ENCODE measurements around the gene ZNF70. TPM values are rescaled to one million over a fixed set of nuclear protein-coding genes. Genes with fewer than 3 reads are reported as not detected.

ZNF70 gene
- total RNA-seq, 1 donor from 2014 or later, result 4.9 TPM

DNA sequence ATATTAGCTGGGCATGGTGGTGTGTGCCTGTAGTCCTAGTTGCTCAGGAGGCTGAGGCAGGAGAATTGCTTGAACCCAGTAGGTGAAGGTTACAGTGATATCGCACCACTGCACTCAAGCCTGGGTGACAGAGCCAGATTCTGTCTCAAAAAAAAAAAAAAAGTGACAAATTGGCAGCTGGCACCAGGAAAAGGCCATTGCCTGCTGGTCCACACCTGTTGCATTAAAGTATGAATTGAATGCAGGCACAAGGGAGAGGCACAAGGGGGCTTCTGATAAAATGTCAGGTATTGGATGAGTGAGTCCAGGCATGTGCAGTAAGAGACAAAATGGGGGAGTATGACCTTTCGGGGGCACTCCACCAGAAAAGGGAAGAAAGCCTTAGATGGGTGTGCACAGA lies 28.2 kb downstream of the ZNF70 start:
- Mint-ChIP-seq H3K27ac (no peak overlapping the region), H3K4me3 (no peak overlapping the region), H3K27me3 (peaks cover 5% of the 10 kb centered on the region), H3K36me3 (ENCODE audit: low read depth) (no peaks in the 10 kb centered on the region), H3K9me3 (no peaks in the 10 kb centered on the region), H3K4me1 (no peaks in the 10 kb centered on the region)
- no peak for ATAC-seq (ENCODE audit: low read depth)
- TF ChIP-seq, protein P1, sequence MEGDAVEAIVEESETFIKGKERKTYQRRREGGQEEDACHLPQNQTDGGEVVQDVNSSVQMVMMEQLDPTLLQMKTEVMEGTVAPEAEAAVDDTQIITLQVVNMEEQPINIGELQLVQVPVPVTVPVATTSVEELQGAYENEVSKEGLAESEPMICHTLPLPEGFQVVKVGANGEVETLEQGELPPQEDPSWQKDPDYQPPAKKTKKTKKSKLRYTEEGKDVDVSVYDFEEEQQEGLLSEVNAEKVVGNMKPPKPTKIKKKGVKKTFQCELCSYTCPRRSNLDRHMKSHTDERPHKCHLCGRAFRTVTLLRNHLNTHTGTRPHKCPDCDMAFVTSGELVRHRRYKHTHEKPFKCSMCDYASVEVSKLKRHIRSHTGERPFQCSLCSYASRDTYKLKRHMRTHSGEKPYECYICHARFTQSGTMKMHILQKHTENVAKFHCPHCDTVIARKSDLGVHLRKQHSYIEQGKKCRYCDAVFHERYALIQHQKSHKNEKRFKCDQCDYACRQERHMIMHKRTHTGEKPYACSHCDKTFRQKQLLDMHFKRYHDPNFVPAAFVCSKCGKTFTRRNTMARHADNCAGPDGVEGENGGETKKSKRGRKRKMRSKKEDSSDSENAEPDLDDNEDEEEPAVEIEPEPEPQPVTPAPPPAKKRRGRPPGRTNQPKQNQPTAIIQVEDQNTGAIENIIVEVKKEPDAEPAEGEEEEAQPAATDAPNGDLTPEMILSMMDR (IDR thresholded peaks at IDR 0.05), result no peak
- intact Hi-C loops (cut with micrococcal nuclease), result no loop called here
- POLR2A ChIA-PET, result no interaction called here
- no peak for DNase-seq
- CTCF ChIA-PET, result no interaction called here

DNA sequence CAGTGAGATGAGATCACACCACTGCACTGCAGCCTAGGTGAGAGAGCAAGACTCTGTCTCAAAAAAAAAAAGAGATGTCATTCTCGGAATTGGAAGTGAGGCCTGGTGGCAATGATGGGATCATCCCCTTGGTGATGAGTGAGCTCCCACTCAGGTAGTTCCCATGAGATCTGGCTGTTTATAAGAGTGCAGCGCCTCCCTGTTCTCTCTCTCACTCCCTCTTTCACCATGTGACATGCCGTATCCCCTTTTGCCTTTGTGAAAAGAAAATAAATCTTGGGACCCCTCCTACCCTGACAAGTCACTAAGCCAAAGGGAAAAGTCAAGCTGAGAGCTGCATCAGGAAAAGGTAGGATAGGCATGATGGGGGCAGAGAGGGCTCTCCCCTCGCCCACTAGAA lies 28.8 kb downstream of the ZNF70 start:
- intact Hi-C loops (cut with micrococcal nuclease), result no loop called here
- no peak overlapping the region for H3K27ac Mint-ChIP-seq
- TF ChIP-seq, protein P1 (IDR thresholded peaks at IDR 0.05), result no peak
- no peaks in the 10 kb centered on the region for H3K36me3 Mint-ChIP-seq (ENCODE audit: low read depth)
- H3K9me3 Mint-ChIP-seq, result no peaks in the 10 kb centered on the region
- H3K27me3 Mint-ChIP-seq, result peaks cover 5% of the 10 kb centered on the region
- DNase-seq (no peak), ATAC-seq (ENCODE audit: low read depth) (no peak)
- ChIA-PET POLR2A (interaction anchor here (0.7 kb wide), 1 partner anchor 30 kb away, joined by 3 read pairs; no protein-coding TSS in a partner anchor), CTCF (no interaction called here)
- peaks cover 2% of the 10 kb centered on the region for H3K4me1 Mint-ChIP-seq
- no peak overlapping the region for H3K4me3 Mint-ChIP-seq

DNA sequence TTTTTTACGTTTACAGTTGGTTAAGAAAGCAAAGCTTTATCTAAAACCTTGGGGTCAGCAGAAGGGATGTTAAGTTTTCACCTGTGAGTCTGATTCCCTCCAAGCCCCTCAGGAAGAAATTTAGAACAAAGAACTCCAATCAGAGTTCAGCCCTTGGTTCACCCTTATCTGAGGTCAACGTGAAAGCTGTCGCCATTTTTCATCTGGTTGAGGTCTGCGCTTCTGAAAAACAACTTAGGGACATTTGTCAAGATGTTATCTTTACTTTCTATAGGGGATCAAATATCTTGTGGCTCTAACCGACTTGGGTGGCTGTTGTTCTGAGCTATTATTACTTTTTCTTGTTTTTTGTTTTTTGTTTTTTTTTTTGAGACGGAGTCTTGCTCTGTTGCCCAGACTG lies 30.1 kb downstream of the ZNF70 start:
- Mint-ChIP-seq H3K9me3 (no peaks in the 10 kb centered on the region), H3K27ac (no peak overlapping the region), H3K36me3 (ENCODE audit: low read depth) (no peaks in the 10 kb centered on the region), H3K4me1 (peaks cover 8% of the 10 kb centered on the region), H3K27me3 (no peaks in the 10 kb centered on the region), H3K4me3 (no peak overlapping the region)
- ATAC-seq (ENCODE audit: low read depth), result no peak
- TF ChIP-seq, protein P1 (IDR thresholded peaks at IDR 0.05), result no peak
- CTCF ChIA-PET, result no interaction called here
- intact Hi-C loops (cut with micrococcal nuclease), result no loop called here
- POLR2A ChIA-PET, result interaction anchor here (0.7 kb wide), 2 partner anchors 39 to 523 kb away, joined by 3 to 4 read pairs; no protein-coding TSS in a partner anchor
- no peak for DNase-seq

DNA sequence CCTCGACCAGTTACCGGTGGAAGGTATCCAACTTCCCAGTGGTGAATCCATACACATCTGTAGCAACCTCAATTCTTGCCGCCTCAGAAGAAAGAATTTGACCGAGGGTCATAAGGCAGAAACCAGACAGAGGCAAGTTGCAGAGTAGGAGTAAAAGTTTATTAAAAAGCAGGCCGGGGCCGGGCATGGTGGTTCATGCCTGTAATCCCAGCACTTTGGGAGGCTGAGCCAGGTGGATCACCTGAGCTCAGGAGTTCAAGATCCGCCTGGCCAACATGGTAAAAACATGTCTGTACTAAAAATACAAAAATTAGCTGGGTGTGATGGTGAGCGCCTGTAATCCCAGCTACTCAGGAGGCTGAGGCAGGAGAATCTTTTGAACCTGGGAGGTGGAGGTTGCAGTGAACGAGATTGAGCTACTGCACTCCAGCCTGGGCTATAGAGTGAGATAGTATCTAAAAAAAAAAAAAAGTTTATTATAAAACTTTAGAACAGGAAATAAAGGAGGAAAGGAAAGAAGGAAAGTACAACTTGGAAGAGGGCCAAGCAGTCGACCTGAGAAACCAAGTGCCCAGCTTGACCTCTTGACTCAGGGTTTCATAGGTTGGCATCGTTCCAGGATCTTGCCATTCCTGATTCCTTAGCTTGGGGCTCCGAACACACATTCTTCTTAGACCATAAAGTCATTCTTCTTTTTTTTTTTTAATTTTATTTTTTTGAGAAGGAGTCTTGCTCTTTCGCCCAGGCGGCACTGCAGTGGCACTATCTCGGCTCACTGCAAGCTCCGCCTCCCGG lies 32.3 kb downstream of the ZNF70 start:
- POLR2A ChIA-PET, result interaction anchor here (0.6 to 1.3 kb wide), 3 partner anchors 45 to 439 kb away, joined by 3 to 6 read pairs (median 3); partner anchors contain the start of gene IGLL1
- Mint-ChIP-seq H3K27me3 (no peaks in the 10 kb centered on the region), H3K9me3 (no peaks in the 10 kb centered on the region), H3K27ac (no peak overlapping the region), H3K4me1 (peaks cover 16% of the 10 kb centered on the region), H3K4me3 (no peak overlapping the region), H3K36me3 (ENCODE audit: low read depth) (peaks cover 11% of the 10 kb centered on the region)
- intact Hi-C loops (cut with micrococcal nuclease), result loop anchor here (5.0 kb wide), 2 partner anchors 49 to 129 kb away; partner anchors contain the start of gene CHCHD10
- no peak for ATAC-seq (ENCODE audit: low read depth)
- TF ChIP-seq, protein P1 (IDR thresholded peaks at IDR 0.05), result no peak
- CTCF ChIA-PET, result interaction anchor here (1.3 kb wide), 1 partner anchor 131 kb away, joined by 3 read pairs; no protein-coding TSS in a partner anchor
- DNase-seq, result no peak

All from activated B cell treated with CpG ODN at 0.5 μM for 24 hours (primary cell).